HG02678 (cell line): ENCODE data around the gene BRF1.

ENCODE experiments used
- ATAC-seq: cut with Tn5 transposase; IDR thresholded peaks from one replicate; pipeline ENCODE4 v1.9.1; 2021; ENCODE audit warnings: mild to moderate bottlenecking, moderate library complexity; ENCODE audit not compliant: unreplicated experiment

BRF1 gene

GRCh38 chr14:105200641-105201040 is 100.2 kb downstream of the BRF1 start:
- no peak for ATAC-seq

GRCh38 chr14:105200074-105200473 is 100.7 kb downstream of the BRF1 start:
- no peak for ATAC-seq

GRCh38 chr14:105199093-105199492 is 101.7 kb downstream of the BRF1 start:
- no peak for ATAC-seq

DNA sequence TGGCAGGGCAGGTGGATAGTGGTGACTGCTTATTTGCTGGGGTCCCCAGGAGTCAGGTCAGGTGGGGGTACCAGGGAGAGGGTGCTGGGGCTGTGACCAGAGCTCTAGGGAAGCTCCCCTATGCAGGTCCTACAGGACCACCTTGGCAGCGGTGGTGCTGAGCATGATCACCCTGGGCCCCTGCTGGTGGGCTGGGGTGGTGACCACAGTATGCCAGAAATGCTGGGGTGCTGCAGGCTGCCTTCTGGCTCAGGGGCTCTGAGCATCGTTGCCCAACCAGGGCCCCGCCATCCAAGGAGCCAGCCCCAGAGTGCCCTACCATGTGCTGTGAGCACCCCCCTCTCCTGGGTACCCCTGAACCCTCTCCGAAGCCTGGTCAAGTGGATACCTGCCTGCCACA is 102.2 kb downstream of the BRF1 start:
- ATAC-seq = no peak

- ATAC-seq = no peak
Measured at GRCh38 chr14:105197211-105197641, 103.6 kb downstream of the BRF1 start.

GRCh38 chr14:105196265-105196960 is 104.4 kb downstream of the BRF1 start:
- no peak for ATAC-seq

- no peak for ATAC-seq
Measured at GRCh38 chr14:105195522-105196264, 105.1 kb downstream of the BRF1 start.

DNA sequence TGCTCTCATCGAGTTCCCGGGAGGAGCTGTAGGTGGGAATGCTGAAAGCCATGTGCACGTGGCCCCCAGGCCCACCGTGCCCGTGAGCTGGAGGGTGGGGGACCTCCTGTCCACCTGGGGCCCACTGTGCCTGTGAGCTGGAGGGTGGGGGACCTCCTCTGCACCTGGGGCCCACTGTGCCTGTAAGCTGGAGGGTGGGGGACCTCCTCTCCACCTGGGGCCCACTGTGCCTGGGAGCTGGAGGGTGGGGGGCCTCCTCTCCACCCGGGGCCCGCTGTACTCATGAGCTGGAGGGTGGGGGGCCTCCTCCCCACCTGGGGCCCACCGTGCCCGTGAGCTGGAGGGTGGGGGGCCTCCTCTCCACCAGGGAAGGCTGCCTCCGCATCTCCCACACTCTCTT is 105.8 kb downstream of the BRF1 start:
- ATAC-seq = no peak

DNA sequence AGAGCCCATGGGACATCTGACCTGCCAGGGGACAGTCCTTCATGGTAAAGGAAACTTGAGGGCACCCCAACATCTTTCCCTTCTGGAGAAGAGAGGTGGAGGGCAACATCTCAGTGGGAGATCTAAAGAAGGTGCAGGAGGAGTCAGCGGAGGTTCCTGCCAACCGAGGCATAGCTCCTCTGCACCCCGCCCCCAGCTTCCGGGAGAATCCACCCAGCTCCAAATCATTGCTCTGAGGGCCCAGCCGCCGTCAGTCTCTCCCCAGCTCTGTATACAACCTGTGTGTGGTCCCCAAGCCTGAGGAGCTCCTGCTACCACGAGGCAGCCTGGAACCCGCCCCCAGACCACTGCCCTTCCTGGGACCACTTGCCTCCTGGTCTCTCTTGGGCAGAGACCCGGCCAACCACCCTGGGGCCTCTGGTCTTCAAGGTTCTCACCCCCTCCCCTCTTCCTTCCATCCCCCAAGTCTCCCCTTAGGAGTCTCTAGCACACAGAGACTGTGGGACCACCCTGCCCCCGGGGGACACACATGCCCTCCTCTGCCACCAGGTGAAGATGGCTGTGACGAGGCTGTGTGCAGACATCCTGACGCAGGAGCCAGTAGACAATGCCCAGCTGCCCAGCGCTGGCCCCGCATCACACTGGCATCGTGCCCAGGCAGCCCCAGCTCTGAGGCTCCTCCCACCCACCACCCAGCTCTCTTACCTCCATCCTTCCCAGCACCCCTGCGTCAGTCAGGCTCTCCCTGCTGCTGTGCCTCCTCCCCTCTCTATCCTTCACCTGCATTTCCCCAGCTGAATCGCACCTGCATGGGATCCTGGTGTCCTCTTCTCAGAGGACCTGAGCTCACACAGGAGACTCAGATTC is 106.7 kb downstream of the BRF1 start:
- ATAC-seq = no peak

- ATAC-seq = no peak
Measured at GRCh38 chr14:105192866-105193731, 107.7 kb downstream of the BRF1 start.

DNA sequence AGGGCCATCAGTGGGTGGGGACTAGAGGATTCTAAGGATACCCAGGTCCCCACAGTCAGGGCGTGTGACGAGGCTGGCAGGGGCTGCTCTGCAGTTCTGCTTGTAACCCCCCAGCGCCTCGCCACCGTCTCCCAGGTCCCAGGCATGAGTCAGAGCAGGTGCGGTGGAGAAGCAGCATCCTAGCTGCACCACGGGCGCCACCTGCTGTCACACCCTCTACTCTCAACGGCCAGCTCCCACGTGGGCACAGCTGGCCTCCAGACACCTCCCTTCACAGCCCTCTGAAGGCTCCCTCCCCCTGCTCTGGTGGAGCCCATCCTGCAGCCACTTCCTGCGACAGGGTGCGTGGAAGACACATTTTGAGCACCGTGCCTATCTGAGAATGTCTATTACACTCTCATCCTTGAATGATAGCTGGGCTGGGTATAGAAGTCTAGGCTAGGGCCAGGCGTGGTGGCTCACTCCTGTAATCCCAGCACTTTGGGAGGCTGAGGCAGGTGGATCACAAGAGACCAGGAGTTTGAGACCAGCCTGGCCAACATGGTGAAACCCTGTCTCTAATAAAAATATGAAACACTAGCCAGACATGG is 112.8 kb downstream of the BRF1 start:
- no peak for ATAC-seq

DNA sequence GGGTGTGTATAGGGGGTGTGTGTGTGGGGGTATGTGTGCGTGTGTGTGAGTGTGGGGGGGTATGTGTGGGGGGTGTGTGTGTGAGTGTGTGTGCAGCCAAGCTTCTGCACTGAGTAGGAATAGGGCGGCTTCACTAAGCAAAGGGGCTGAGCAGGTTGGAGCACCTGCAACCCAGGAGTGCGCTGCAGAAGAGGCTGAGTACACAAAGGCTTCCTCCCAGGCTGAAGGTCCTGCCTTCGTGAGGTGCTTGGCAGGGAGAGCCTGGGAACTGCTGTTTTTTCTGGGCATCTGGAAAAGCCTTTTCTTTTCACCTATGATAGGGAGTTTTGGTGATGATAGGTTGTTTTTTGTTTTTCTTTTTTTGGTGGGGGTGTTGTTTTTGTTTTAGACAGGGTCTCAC is 113.7 kb downstream of the BRF1 start:
- no peak for ATAC-seq

DNA sequence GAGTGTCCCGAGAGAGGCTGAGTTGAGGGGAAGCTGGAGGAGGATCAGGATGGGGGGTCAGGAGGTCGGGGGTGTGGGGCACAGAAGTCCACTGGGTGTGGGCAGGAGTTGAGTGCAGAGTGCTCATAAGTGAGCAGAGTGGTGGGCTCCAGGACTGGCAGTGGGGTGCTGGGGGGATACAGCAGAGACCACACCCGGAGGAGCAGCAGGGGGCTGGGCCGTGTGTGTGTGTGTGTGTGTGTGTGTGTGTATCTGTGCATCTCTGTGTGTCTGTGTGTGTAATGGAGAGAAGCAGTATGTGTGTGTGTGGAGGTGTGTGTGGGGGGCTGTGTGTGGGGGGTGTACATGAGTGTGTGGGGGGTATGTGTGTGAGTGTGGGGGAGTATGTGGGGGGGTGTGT is 114.8 kb downstream of the BRF1 start:
- no peak for ATAC-seq

DNA sequence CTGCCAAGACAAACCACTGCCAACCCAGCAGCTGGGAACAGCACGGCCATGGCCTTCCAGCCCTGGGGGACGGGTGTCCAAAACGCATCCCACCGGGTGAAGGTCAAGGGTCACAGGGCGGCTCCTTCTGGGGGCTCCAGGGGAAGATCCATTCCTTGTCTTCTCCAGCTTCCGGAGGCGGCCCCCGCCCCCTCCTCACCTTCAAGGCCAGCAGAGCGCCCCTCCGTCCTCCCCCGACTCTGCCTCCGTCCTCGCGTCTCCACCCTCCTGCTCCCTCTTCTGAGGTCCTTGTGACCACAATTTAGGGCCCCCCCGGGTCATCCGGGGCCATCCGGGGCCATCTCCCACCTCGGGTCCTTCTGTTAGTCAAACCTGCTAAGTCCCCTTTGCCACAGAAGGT is 115.8 kb downstream of the BRF1 start:
- ATAC-seq = no peak

DNA sequence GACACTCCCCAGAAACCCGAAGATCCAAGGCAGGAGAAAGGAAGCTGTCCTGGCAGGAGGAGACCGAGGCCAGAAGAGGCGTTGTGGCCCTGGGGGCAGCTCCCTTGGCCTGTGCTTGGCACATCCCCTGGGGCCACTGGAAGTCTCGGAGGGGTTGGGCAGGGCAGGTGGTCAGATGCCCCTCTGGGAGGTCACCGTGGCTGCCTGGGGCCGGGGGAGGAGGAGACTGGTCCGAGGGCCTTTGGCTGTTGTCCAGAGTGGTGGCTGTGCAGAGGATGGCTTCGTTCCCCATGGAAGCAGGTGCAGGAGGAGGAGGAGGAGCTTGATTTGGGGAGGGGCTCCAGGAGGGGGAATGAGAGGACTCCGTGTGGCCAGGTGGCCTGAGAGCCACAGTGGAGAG is 116.3 kb downstream of the BRF1 start:
- ATAC-seq = no peak

DNA sequence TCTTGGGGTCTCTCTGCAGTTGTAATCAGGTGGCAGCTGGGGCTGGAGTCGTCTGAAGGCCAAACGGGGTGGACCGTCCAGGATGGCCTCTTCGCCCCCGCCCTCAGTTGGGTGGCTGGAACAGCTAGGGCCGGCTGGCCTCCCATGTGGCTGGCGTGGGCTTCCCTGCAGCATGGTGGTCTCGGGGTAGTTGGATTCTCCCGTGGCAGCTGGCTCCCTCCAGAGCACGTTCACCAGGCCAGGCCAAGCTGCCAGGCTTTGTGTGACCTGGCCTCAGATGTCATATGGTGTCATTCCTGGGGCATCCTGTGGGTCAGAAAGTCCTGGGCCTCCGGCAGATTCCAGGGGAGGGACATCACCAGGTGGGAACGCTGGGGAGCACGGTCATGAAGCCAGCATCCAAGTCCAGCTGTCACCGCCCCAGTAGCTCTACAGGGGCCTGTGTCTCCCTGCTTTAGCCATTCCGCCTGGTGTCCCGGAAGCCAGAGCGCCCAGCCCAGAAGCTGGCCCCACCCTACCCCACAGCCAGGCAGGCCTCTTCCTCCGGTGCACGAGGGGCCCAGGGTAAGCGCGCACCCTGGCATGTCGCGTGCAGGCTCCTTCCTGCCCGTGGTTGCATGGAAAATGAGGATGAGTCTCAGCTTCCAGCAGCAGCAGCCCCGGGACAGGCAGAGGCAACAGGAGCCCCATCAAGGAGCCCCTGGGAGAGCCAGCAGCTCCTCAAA is 118.3 kb downstream of the BRF1 start:
- ATAC-seq = no peak

DNA sequence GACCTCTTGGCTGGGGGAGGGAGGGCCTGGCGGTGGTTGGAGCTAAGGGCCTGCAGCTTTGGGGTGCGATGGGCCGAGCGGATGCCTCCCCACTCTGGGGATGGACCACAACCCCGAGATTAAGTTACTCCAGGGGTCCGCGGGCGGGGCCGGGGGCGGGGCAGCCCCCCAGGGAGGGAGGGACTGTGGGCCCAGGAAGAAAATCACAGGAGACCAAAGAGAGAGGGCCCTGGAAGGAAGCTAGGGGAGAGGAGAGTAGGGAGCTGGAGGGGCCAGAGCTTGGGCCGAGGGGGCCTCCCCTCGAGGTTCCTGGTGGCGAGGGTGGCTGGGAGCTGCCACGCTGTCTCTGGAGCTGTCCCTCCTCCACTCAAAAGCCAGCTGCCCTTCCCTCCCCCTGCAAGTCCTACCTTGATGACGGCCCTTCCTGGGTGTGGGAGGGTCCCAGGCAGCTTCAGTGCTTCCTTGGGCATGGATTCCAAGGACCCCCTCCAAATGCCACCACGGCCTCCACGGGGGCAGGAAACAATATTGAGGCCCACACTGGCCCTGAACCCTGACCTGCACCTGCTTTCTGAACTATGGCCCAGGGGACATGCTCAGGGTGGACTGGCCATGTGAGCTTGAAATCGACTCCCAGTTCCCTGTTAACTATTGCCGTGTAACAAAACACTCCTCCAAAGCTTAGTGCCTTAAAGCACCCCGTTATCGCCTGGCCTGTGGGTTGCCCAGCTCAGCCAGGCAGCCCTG is 119.1 kb downstream of the BRF1 start:
- ATAC-seq = no peak

- peak; percentile 66 for ATAC-seq
Measured at GRCh38 chr14:105180592-105181548, 119.9 kb downstream of the BRF1 start, which contains the start of gene NUDT14. Gene NUDT14, minus strand, starts transcription at chr14:105181312. Its CDS starts 103 bp downstream, at chr14:105181209.
